Thoracic aorta (tissue), 2 donors: Measurements from ENCODE around the gene HID1. TPM values are rescaled to one million over a fixed set of nuclear protein-coding genes. Genes with fewer than 3 reads are reported as not detected.

Source experiments
- ATAC-seq: fragments of 150-250 bp; one replicate; pipeline ENCODE4 v1.8.0; 2017; ENCODE audit warnings: low read depth; ENCODE audit not compliant: insufficient number of reproducible peaks, low FRiP score
- DNase-seq: peaks from one replicate; pipeline ENCODE4 v3.0.0-alpha.2; 2020; ENCODE audit warnings: low spot score
- H3K27ac ChIP-seq, 2 donors: fragments of 200-600 bp; sonication (generic); 1 replicate in 1 of 2; 2 replicates in 1 of 2; pipeline ENCODE4 v1.5.1; 2016; ENCODE audit warnings: mild to moderate bottlenecking in 2 of 2, moderate library complexity in 2 of 2
- H3K27me3 ChIP-seq: fragments of 200-600 bp; sonication (generic); replicated peaks from 2 replicates; pipeline ENCODE4 v1.6.0; 2016; ENCODE audit warnings: mild to moderate bottlenecking; ENCODE audit not compliant: insufficient read depth
- H3K36me3 ChIP-seq: fragments of 200-600 bp; sonication (generic); one replicate; pipeline ENCODE4 v1.5.1; 2016
- H3K4me1 ChIP-seq, 2 donors: fragments of 200-600 bp; sonication (generic); 1 replicate in 1 of 2; 2 replicates in 1 of 2; pipeline versions ENCODE4 v1.5.1 to v1.6.0; 2016; ENCODE audit warnings: low read depth in 2 of 2, mild to moderate bottlenecking in 1 of 2; ENCODE audit not compliant: control insufficient read depth in 1 of 2
- H3K4me3 ChIP-seq: fragments of 200-600 bp; sonication (generic); 2 replicates; pipeline ENCODE4 v1.5.1; 2016; ENCODE audit warnings: mild to moderate bottlenecking
- H3K9me3 ChIP-seq: fragments of 200-600 bp; sonication (generic); 2 replicates; pipeline ENCODE4 v1.5.1; 2016
- total RNA-seq, 2 donors: library from RNA; depleted of rRNA; stranded (reverse); fragments of >200 nt; gene quantifications; one replicate each; pipeline versions ENCODE4 v1.1.0 to v1.2.3, GENCODE V29; 2016
- TF ChIP-seq, protein P1 (sequence below): fragments of 200-600 bp; sonication (generic); IDR thresholded peaks from one replicate; pipeline ENCODE4 v1.5.1; 2019; ENCODE audit warnings: antibody characterized with exemption

HID1 gene
- total RNA-seq, 2 donors from 2014 or later = 14.3 to 14.8 TPM

DNA sequence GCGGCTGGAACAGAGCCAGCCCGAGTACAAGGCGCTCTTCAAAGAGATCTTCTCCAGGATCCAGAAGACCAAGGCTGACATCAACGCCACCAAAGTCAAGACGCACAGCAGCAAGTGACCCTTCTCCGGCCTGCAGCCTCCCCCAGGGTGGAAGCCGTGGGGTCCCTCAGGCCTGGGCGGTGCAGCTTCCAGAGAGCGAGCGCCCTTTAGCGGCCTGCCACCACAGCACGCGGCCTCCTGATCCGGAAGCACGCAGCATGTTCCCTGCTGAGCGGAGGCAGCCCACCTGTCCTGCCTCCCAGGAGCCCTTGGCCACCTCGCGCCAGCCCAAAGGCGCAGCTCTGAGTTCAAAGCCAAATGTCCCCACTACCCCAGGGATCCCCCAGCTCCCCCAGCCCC is 31.4 kb upstream of the HID1 start:
- no peak for ATAC-seq
- TF ChIP-seq, protein P1, sequence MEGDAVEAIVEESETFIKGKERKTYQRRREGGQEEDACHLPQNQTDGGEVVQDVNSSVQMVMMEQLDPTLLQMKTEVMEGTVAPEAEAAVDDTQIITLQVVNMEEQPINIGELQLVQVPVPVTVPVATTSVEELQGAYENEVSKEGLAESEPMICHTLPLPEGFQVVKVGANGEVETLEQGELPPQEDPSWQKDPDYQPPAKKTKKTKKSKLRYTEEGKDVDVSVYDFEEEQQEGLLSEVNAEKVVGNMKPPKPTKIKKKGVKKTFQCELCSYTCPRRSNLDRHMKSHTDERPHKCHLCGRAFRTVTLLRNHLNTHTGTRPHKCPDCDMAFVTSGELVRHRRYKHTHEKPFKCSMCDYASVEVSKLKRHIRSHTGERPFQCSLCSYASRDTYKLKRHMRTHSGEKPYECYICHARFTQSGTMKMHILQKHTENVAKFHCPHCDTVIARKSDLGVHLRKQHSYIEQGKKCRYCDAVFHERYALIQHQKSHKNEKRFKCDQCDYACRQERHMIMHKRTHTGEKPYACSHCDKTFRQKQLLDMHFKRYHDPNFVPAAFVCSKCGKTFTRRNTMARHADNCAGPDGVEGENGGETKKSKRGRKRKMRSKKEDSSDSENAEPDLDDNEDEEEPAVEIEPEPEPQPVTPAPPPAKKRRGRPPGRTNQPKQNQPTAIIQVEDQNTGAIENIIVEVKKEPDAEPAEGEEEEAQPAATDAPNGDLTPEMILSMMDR = no peak

DNA sequence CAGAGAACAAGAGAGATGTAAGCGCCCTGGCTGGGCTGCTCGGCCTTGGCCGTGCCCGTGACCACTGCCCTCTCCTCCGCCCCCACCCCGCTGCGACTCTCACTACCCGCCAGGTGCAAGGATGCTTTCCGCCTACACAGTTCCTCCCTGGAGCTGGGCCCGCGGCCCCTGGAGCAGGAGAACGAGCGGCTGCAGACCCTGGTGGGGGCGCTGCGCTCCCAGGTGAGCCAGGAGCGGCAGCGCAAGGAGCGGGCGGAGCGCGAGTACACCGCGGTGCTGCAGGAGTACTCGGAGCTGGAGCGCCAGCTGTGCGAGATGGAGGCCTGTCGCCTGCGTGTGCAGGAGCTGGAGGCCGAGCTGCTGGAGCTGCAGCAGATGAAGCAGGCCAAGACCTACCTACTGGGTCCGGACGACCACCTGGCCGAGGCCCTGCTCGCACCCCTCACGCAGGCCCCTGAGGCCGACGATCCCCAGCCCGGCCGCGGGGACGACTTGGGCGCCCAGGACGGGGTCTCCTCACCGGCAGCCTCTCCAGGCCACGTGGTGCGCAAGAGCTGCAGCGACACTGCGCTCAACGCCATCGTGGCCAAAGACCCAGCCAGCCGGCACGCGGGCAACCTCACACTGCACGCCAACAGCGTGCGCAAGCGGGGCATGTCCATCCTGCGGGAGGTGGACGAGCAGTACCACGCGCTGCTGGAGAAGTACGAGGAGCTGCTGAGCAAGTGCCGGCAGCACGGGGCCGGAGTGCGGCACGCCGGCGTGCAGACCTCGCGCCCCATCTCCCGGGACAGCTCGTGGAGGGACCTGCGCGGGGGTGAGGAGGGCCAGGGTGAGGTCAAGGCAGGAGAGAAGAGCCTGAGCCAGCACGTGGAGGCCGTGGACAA is 30.8 kb upstream of the HID1 start:
- Histone ChIP-seq H3K27me3 (no peaks in the 10 kb centered on the region), H3K36me3 (peaks cover 26% of the 10 kb centered on the region), H3K4me3 (no peak overlapping the region), H3K9me3 (no peaks in the 10 kb centered on the region), H3K27ac (no peak overlapping the region), H3K4me1 (no peaks in the 10 kb centered on the region)
- ATAC-seq (no peak), DNase-seq (no peak)
- TF ChIP-seq, protein P1 = no peak

More for the DNA sequence above, 31.4 kb upstream of the HID1 start:
- no peak overlapping the region for H3K27ac ChIP-seq
- DNase-seq = no peak
- H3K9me3 ChIP-seq = no peaks in the 10 kb centered on the region
- H3K36me3 ChIP-seq = peaks cover 26% of the 10 kb centered on the region
- H3K4me3 ChIP-seq = no peak overlapping the region
- H3K4me1 ChIP-seq = no peaks in the 10 kb centered on the region
- no peaks in the 10 kb centered on the region for H3K27me3 ChIP-seq

DNA sequence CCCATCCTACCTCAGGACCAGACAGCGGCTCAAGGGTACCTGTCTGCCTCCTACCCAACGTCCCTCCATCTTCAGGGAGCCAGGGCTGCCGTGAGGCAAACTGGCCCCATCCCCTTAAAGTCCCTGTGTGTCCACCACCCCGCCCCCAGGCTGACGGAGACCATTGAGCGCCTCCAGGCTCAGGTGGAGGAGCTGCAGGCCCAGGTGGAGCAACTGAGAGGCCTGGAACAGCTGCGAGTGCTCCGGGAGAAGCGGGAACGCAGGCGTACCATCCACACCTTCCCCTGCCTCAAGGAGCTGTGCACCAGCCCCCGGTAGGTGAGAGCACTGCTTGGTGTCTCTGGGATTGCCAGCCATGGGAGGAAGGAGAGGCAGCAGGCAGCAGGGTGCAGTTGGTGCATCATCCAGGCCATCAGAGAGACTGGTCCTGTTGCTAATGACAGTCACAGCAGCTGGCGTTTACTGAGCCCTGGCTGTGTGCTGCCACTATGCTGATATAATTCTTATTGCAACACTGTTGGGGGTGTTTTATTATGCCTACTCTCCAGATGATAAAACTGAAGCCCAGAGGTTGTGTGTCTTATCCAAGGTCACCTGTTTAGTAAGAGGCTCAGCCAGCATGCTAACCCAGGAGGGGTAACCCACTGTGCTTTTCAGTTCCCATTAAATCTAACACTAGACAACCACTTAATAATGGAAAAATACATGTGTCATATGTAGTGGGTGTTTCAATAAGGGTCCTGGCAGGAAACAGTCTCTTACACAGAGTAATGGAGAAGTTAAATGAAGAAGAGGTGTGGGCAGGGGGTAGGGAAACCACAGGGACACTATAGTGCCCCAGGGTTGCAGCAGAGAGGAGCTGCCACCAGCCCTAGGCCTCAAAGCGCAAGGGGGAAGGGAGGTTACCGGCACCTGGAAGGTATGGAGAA is 29.6 kb upstream of the HID1 start:
- ATAC-seq (no peak), DNase-seq (no peak)
- Histone ChIP-seq H3K27me3 (no peaks in the 10 kb centered on the region), H3K9me3 (no peaks in the 10 kb centered on the region), H3K4me1 (no peaks in the 10 kb centered on the region), H3K36me3 (peaks cover 26% of the 10 kb centered on the region), H3K27ac (no peak overlapping the region), H3K4me3 (no peak overlapping the region)
- TF ChIP-seq, protein P1 = no peak

DNA sequence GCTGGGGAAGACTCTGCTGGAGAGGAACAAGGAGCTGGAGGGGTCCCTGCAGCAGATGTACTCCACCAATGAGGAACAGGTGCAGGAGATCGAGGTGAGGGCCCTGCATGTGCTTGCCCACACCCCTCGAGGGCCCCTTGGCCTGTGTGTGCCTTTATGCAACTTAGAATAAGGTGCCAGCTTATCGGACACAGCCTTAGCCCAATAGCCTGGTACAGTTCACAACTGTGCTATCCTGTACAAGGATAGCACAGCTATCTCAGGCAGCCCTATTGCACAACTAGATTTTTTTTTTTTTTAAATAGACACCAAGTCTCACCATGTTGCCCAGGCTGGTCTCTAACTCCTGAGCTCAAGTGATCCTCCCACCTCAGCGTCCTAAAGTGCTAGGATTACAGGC is 27.0 kb upstream of the HID1 start:
- Histone ChIP-seq H3K27me3 (no peaks in the 10 kb centered on the region), H3K4me1 (no peaks in the 10 kb centered on the region), H3K27ac (no peak overlapping the region), H3K9me3 (no peaks in the 10 kb centered on the region), H3K4me3 (no peak overlapping the region), H3K36me3 (peaks cover 26% of the 10 kb centered on the region)
- DNase-seq (no peak), ATAC-seq (no peak)
- TF ChIP-seq, protein P1 = no peak

DNA sequence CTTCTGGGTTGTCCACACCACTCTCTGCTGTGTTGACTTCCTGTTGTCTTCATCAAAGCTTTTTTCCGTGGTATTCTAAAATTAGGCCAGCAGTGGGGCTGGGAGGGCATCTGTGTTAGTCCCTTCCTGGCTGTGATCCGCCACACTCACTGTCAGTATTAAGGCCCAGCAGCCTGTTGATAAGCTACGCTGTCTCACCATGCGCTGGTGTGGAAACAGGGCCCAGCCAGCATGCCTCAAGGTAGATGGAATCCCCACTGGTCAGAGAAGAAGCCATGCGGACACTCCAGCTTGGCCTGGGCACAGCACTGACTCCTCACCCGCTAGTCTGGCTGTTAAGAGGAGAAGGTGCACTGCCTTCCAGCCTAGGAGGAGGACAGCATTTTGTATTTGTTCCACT is 26.2 kb upstream of the HID1 start:
- no peak overlapping the region for H3K27ac ChIP-seq
- peaks cover 24% of the 10 kb centered on the region for H3K36me3 ChIP-seq
- no peak overlapping the region for H3K4me3 ChIP-seq
- TF ChIP-seq, protein P1 = no peak
- no peaks in the 10 kb centered on the region for H3K27me3 ChIP-seq
- no peaks in the 10 kb centered on the region for H3K9me3 ChIP-seq
- H3K4me1 ChIP-seq = no peaks in the 10 kb centered on the region
- no peak for DNase-seq
- ATAC-seq = no peak
